A204.1 (cell line): ENCODE results near the gene RPS3.
"Not testable (repeated sequence)": the region's sequence is repeated elsewhere in the genome, so short reads cannot be mapped to it uniquely, and the experiment has no call there.

ENCODE experiments used
- FAIRE-seq: peaks from 2 replicates; lab custom pipeline; 2012; peaks lifted over from hg19 to GRCh38; lab: Jason Lieb, UNC

Gene RPS3

GRCh38 chr11:75399344-75400145, at the start of gene RPS3:
RPS3 (plus strand) TSS chr11:75399518; CDS start chr11:75399548, 30 bp downstream.
- FAIRE-seq = no peak

- FAIRE-seq = no peak
Measured at GRCh38 chr11:75349521-75350116, 49.7 kb upstream of the RPS3 start.

- no peak for FAIRE-seq
Measured at GRCh38 chr11:75350122-75350742, 49.1 kb upstream of the RPS3 start.

- FAIRE-seq = no peak
Measured at GRCh38 chr11:75350743-75351540, 48.4 kb upstream of the RPS3 start.

- no peak for FAIRE-seq
Measured at GRCh38 chr11:75351541-75351790, 47.9 kb upstream of the RPS3 start, which contains the start of gene ARRB1. ARRB1 (minus strand) TSS chr11:75351661; CDS start chr11:75351607, 54 bp downstream.

GRCh38 chr11:75351791-75352587, 47.3 kb upstream of the RPS3 start:
- FAIRE-seq = no peak

GRCh38 chr11:75352588-75353206, 46.6 kb upstream of the RPS3 start:
- no peak for FAIRE-seq

- FAIRE-seq = no peak
Measured at GRCh38 chr11:75355051-75355450, 44.3 kb upstream of the RPS3 start.

- FAIRE-seq = no peak
Measured at GRCh38 chr11:75356613-75357012, 42.7 kb upstream of the RPS3 start.

GRCh38 chr11:75362285-75362684, 37.0 kb upstream of the RPS3 start:
- FAIRE-seq = not testable (repeated sequence)

- FAIRE-seq = no peak
Measured at GRCh38 chr11:75365711-75366181, 33.6 kb upstream of the RPS3 start.

GRCh38 chr11:75366826-75367225, 32.5 kb upstream of the RPS3 start:
- not testable (repeated sequence) for FAIRE-seq

- no peak for FAIRE-seq
Measured at GRCh38 chr11:75369560-75370255, 29.6 kb upstream of the RPS3 start.

GRCh38 chr11:75371949-75372876, 27.1 kb upstream of the RPS3 start:
- no peak for FAIRE-seq

GRCh38 chr11:75373201-75373600, 26.1 kb upstream of the RPS3 start:
- FAIRE-seq = no peak

GRCh38 chr11:75374646-75375045, 24.7 kb upstream of the RPS3 start:
- no peak for FAIRE-seq

GRCh38 chr11:75375626-75376025, 23.7 kb upstream of the RPS3 start:
- FAIRE-seq = no peak

- no peak for FAIRE-seq
Measured at GRCh38 chr11:75376175-75376574, 23.1 kb upstream of the RPS3 start.

GRCh38 chr11:75378776-75379175, 20.5 kb upstream of the RPS3 start:
- FAIRE-seq = not testable (repeated sequence)

- FAIRE-seq = no peak
Measured at GRCh38 chr11:75380245-75380644, 19.1 kb upstream of the RPS3 start.
